GM23338 (cell line): ENCODE measurements around the gene NECTIN1.

Experiments
- EZH2 ChIP-seq: fragments of 200-600 bp; sonication (generic); IDR thresholded peaks from one replicate; pipeline ENCODE4 v1.8.0; 2017; ENCODE audit warnings: antibody characterized with exemption, mild to moderate bottlenecking, low read depth; ENCODE audit not compliant: unreplicated experiment
- EZH2phosphoT487 ChIP-seq: fragments of 200-600 bp; sonication (generic); IDR thresholded peaks from one replicate; pipeline ENCODE4 v1.8.1; 2018; ENCODE audit warnings: antibody characterized with exemption; ENCODE audit not compliant: unreplicated experiment
- TF ChIP-seq, protein P1 (sequence below), 2 experiments: fragments of 200-600 bp in 1 of 2; sonication (generic) in 1 of 2; conservative IDR thresholded peaks; 2 replicates each; pipeline versions ENCODE4 v1.5.1 to v1.6.1; 2016 to 2017; ENCODE audit warnings: antibody characterized with exemption in 2 of 2, low read depth in 2 of 2, mild to moderate bottlenecking in 2 of 2, moderate library complexity in 1 of 2

DNA sequence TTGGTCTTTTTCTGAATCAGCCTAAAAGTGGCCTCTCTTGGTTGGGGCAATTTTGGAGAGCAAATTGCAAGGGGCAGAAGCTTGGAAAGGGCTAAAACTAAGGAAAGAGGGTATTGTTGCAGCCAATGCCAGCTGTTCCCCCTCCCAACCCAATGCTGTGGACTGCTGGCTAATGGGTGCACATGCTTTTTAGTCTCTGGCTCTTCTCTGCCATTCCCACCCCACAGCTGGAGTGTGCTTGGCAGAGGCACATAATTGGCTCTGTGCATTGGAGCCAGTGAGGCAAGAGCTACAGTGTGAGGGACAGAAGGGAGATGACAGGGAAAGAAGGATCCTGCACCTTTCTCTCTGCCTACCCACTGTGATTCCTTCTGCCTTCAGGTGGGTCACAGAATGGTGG, 140.0 kb downstream of the NECTIN1 start:
- TF ChIP-seq EZH2, result no peak
- TF ChIP-seq, protein P1, sequence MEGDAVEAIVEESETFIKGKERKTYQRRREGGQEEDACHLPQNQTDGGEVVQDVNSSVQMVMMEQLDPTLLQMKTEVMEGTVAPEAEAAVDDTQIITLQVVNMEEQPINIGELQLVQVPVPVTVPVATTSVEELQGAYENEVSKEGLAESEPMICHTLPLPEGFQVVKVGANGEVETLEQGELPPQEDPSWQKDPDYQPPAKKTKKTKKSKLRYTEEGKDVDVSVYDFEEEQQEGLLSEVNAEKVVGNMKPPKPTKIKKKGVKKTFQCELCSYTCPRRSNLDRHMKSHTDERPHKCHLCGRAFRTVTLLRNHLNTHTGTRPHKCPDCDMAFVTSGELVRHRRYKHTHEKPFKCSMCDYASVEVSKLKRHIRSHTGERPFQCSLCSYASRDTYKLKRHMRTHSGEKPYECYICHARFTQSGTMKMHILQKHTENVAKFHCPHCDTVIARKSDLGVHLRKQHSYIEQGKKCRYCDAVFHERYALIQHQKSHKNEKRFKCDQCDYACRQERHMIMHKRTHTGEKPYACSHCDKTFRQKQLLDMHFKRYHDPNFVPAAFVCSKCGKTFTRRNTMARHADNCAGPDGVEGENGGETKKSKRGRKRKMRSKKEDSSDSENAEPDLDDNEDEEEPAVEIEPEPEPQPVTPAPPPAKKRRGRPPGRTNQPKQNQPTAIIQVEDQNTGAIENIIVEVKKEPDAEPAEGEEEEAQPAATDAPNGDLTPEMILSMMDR (conservative IDR thresholded peaks at IDR 0.05; ENCODE audit: low read depth in 2 of 2), result no peak
- TF ChIP-seq EZH2phosphoT487, result no peak
